NCI-H146 (cell line): Measurements from ENCODE around the gene GABRR2.
A peak's percentile ranks its signal among the peaks of the same experiment; 100 is the strongest.

Source experiments
- DNase-seq: peaks from one replicate; lab custom pipeline; 2025; lab: John Stamatoyannopoulos, UW

GABRR2 gene

GRCh38 chr6:89290401-89291155, 24.5 kb downstream of the GABRR2 start:
- no peak for DNase-seq

GRCh38 chr6:89289710-89290109, 25.4 kb downstream of the GABRR2 start:
- no peak for DNase-seq

GRCh38 chr6:89287351-89288028, 27.6 kb downstream of the GABRR2 start:
- no peak for DNase-seq

GRCh38 chr6:89286516-89286915, 28.6 kb downstream of the GABRR2 start:
- DNase-seq = no peak

- no peak for DNase-seq
These were observed 29.9 kb downstream of the GABRR2 start for GRCh38 chr6:89284963-89285735.

GRCh38 chr6:89284081-89284480, 31.0 kb downstream of the GABRR2 start:
- no peak for DNase-seq

- DNase-seq = no peak
These were observed 32.4 kb downstream of the GABRR2 start for GRCh38 chr6:89282749-89283148.

GRCh38 chr6:89281779-89282246, 33.3 kb downstream of the GABRR2 start:
- DNase-seq = peak; percentile 19

GRCh38 chr6:89278956-89279355, 36.1 kb downstream of the GABRR2 start:
- no peak for DNase-seq

GRCh38 chr6:89275900-89276299, 39.2 kb downstream of the GABRR2 start:
- DNase-seq = no peak

GRCh38 chr6:89273816-89274215, 41.3 kb downstream of the GABRR2 start:
- DNase-seq = no peak

- no peak for DNase-seq
These were observed 42.5 kb downstream of the GABRR2 start for GRCh38 chr6:89272596-89272995.

GRCh38 chr6:89270951-89271721, 44.0 kb downstream of the GABRR2 start:
- DNase-seq = no peak

GRCh38 chr6:89269981-89270380, 45.1 kb downstream of the GABRR2 start:
- no peak for DNase-seq

- DNase-seq = no peak
These were observed 45.8 kb downstream of the GABRR2 start for GRCh38 chr6:89269252-89269651.

- no peak for DNase-seq
These were observed 46.3 kb downstream of the GABRR2 start for GRCh38 chr6:89268776-89269175.

- no peak for DNase-seq
These were observed 47.2 kb downstream of the GABRR2 start for GRCh38 chr6:89267918-89268317.

- no peak for DNase-seq
These were observed 50.8 kb downstream of the GABRR2 start for GRCh38 chr6:89264296-89264695.

GRCh38 chr6:89260832-89261231, 54.3 kb downstream of the GABRR2 start:
- peak; percentile 65 for DNase-seq

GRCh38 chr6:89260310-89260709, 54.8 kb downstream of the GABRR2 start:
- no peak for DNase-seq

GRCh38 chr6:89258912-89259311, 56.2 kb downstream of the GABRR2 start:
- no peak for DNase-seq

GRCh38 chr6:89257781-89258180, 57.3 kb downstream of the GABRR2 start:
- DNase-seq = no peak
